HepG2 (cell line): Measurements from ENCODE around the gene PREX1. TPM values are rescaled to one million over a fixed set of nuclear protein-coding genes. Genes with fewer than 3 reads are reported as not detected.

Experiments
- ELF3 ChIP-seq: IDR thresholded peaks from 2 replicates; pipeline ENCODE4 v1.6.1; 2016; ENCODE audit warnings: missing genetic modification reagents, missing compliant biosample characterization
- FOXO1 ChIP-seq: sonication (generic); formaldehyde crosslinking; IDR thresholded peaks from 2 replicates; pipeline ENCODE4 v1.4.0; 2020; ENCODE audit warnings: missing genetic modification reagents
- MAFK ChIP-seq, 2 experiments: IDR thresholded peaks in 1 of 2; conservative IDR thresholded peaks in 1 of 2; 2 replicates each; pipeline ENCODE4 v1.6.1; 2011; ENCODE audit warnings: improper control_type of control experiment in 2 of 2, low read length in 2 of 2
- NR2F2 ChIP-seq: IDR thresholded peaks from 2 replicates; pipeline ENCODE4 v1.6.1; 2012; ENCODE audit warnings: low read depth, inconsistent platforms, borderline replicate concordance
- RAD21 ChIP-seq: fragments of 450-650 bp; formaldehyde crosslinking; IDR thresholded peaks from 2 replicates; pipeline ENCODE4 v1.5.0; 2020; ENCODE audit warnings: mild to moderate bottlenecking
- RFXAP ChIP-seq: sonication (generic); formaldehyde crosslinking; IDR thresholded peaks from 2 replicates; pipeline ENCODE4 v1.4.0; 2020; ENCODE audit warnings: missing genetic modification reagents, borderline replicate concordance
- SNRNP70 ChIP-seq: fragments of 200-400 bp; formaldehyde crosslinking; IDR thresholded peaks from 2 replicates; pipeline ENCODE4 v1.6.1; 2017; ENCODE audit warnings: mild to moderate bottlenecking, low read depth, low read length, moderate library complexity
- SYNCRIP ChIP-seq: fragments of 200-400 bp; formaldehyde crosslinking; IDR thresholded peaks from 2 replicates; pipeline ENCODE4 v1.6.1; 2018; ENCODE audit warnings: mild to moderate bottlenecking, low read depth, low read length; ENCODE audit not compliant: insufficient read depth
- ZBTB38 ChIP-seq: sonication (generic); formaldehyde crosslinking; IDR thresholded peaks from 2 replicates; pipeline ENCODE4 v1.5.1; 2020; ENCODE audit warnings: mild to moderate bottlenecking, missing genetic modification reagents
- ZFP90 ChIP-seq: sonication (generic); formaldehyde crosslinking; IDR thresholded peaks from 2 replicates; pipeline ENCODE4 v1.8.0; 2022; ENCODE audit warnings: missing genetic modification reagents, mild to moderate bottlenecking, inconsistent platforms, borderline replicate concordance
- ZFX ChIP-seq: sonication (generic); formaldehyde crosslinking; IDR thresholded peaks from 2 replicates; pipeline ENCODE4 v1.4.0; 2020; ENCODE audit warnings: mild to moderate bottlenecking, low read depth, missing genetic modification reagents, moderate library complexity
- ZNF24 ChIP-seq: fragments of 450-650 bp; IDR thresholded peaks from 2 replicates; pipeline ENCODE4 v1.6.1; 2017; ENCODE audit warnings: antibody characterized with exemption, mild to moderate bottlenecking
- ZNF264 ChIP-seq: sonication (generic); formaldehyde crosslinking; IDR thresholded peaks from 2 replicates; pipeline ENCODE4 v1.4.0; 2020; ENCODE audit warnings: missing genetic modification reagents
- ZNF703 ChIP-seq: sonication (generic); formaldehyde crosslinking; IDR thresholded peaks from 2 replicates; pipeline ENCODE4 v1.5.1; 2020; ENCODE audit warnings: missing genetic modification reagents, mild to moderate bottlenecking, moderate library complexity, borderline replicate concordance
- polyA plus RNA-seq, 8 experiments: library from polyadenylated mRNA; depleted of rRNA in 3 of 8; stranded (reverse) in 7 of 8; unstranded in 1 of 8; fragments of >200 nt; fragmentation: Illumina TruSeq in 4 of 8; extraction: Trizol in 4 of 8; gene quantifications; 2 replicates each; pipeline versions ENCODE4 v1.2.1 to v1.2.3, GENCODE V29; 2011 to 2016; ENCODE audit warnings: low read depth in 4 of 8, missing spikeins in 1 of 8, mixed read lengths in 1 of 8; ENCODE audit not compliant: insufficient read depth in 1 of 8
- total RNA-seq, 5 experiments: library from RNA; depleted of rRNA; stranded (reverse); fragments of >200 nt; fragmentation: Illumina TruSeq; extraction: Trizol; gene quantifications; 2 replicates each; pipeline ENCODE4 v1.2.3, GENCODE V29; 2016; ENCODE audit warnings: low read depth in 1 of 5
- TF ChIP-seq, protein P1 (sequence below): fragments of 450-650 bp; IDR thresholded peaks from 2 replicates; pipeline ENCODE4 v1.6.1; 2017
- TF ChIP-seq, protein P2 (sequence below): sonication (generic); formaldehyde crosslinking; IDR thresholded peaks from 2 replicates; pipeline ENCODE4 v1.8.1; 2023; ENCODE audit warnings: mild to moderate bottlenecking, inconsistent platforms, moderate library complexity, missing genetic modification reagents, borderline replicate concordance
- TF ChIP-seq, protein P3 (sequence below): sonication (generic); formaldehyde crosslinking; IDR thresholded peaks from 2 replicates; pipeline ENCODE4 v1.8.1; 2023; ENCODE audit warnings: mild to moderate bottlenecking, moderate library complexity, missing genetic modification reagents
- TF ChIP-seq, protein P4 (sequence below): sonication (generic); formaldehyde crosslinking; IDR thresholded peaks from 2 replicates; pipeline ENCODE4 v1.4.0; 2020; ENCODE audit warnings: mild to moderate bottlenecking, missing genetic modification reagents
- TF ChIP-seq, protein P5 (sequence below): IDR thresholded peaks from 2 replicates; pipeline ENCODE4 v1.6.1; 2012; ENCODE audit warnings: low read depth, low read length, improper control_type of control experiment
- TF ChIP-seq, protein P6 (sequence below): IDR thresholded peaks from 2 replicates; pipeline ENCODE4 v1.6.1; 2016; ENCODE audit warnings: mild to moderate bottlenecking

PREX1 gene
- total and polyA plus RNA-seq, 2 of the 13 experiments (the other 11 are each of a cell fraction or from before 2014, with no cell fraction given): 0.02 to 0.04 TPM

DNA sequence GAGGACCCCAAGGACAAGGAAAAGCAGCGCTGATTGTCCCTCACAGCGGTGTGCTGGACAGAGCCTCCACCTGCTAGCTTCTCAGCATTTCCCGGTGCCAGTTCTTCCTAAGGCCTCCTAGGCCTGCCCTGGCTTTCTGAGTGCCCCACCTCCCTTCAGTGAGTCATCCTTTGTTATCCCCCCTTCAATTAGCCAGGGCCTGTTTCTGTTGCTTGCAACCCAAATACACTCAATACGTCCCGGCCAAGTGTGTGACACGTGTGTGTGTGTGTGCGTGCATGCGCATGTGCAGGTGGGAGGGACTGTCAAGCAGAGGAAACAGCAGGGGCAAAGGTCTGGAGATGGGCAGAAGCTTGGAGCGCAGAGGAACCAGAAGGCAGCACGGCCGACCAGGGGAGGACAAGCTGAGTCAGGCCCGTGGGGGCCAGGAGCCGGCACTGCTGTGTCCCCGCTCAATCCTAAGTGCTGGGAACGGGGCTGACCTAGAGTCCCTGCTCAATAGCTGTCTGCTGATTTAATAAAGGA is 159.8 kb downstream of the PREX1 start (continued):
- TF ChIP-seq, protein P1, sequence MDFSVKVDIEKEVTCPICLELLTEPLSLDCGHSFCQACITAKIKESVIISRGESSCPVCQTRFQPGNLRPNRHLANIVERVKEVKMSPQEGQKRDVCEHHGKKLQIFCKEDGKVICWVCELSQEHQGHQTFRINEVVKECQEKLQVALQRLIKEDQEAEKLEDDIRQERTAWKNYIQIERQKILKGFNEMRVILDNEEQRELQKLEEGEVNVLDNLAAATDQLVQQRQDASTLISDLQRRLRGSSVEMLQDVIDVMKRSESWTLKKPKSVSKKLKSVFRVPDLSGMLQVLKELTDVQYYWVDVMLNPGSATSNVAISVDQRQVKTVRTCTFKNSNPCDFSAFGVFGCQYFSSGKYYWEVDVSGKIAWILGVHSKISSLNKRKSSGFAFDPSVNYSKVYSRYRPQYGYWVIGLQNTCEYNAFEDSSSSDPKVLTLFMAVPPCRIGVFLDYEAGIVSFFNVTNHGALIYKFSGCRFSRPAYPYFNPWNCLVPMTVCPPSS: no peak
- TF ChIP-seq SNRNP70 (no peak), SYNCRIP (no peak), ZNF264 (CRISPR knock-in tag) (peak; percentile 57; the same call in 1 of the 2 replicates), RFXAP (CRISPR knock-in tag) (peak; percentile 56; the same call in 1 of the 2 replicates), ZFX (peak; percentile 54), ZFP90 (CRISPR knock-in tag) (no peak), ZNF703 (CRISPR knock-in tag) (no peak), ZNF24 (no peak), FOXO1 (CRISPR knock-in tag) (no peak; the same call in 1 of the 2 replicates), ELF3 (CRISPR knock-in tag) (0 out of 2 replicates have a peak, but pooled peaks have one; percentile 12), MAFK (conservative IDR thresholded peaks at IDR 0.05 in 1 of 2, IDR thresholded peaks at IDR 0.05 in 1 of 2; ENCODE audit: low read length in 2 of 2) (no peak), ZBTB38 (CRISPR knock-in tag) (no peak), RAD21 (CRISPR knock-in tag) (no peak), NR2F2 (no peak)
- TF ChIP-seq, protein P2, sequence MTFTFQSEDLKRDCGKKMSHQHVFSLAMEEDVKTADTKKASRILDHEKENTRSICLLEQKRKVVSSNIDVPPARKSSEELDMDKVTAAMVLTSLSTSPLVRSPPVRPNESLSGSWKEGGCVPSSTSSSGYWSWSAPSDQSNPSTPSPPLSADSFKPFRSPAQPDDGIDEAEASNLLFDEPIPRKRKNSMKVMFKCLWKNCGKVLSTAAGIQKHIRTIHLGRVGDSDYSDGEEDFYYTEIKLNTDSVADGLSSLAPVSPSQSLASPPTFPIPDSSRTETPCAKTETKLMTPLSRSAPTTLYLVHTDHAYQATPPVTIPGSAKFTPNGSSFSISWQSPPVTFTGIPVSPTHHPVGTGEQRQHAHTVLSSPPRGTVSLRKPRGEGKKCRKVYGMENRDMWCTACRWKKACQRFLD: no peak
- TF ChIP-seq, protein P3, sequence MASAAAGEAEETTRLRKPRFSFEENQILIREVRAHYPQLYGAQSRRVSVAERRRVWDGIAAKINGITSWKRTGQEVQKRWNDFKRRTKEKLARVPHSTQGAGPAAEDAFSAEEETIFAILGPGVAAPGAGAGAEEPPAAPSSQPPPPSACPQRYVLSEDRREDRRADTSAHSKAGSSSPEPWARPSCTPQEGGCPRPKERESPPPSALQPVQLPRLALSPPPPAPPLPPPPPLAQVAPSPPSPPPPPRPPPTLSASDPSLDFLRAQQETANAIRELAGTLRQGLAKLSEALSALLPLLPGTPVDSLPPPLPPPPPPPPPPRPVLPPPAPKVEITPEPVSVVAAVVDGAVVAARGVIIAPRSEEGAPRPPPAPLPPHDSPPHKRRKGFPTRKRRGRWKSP (CRISPR knock-in tag): no peak
- TF ChIP-seq, protein P4, sequence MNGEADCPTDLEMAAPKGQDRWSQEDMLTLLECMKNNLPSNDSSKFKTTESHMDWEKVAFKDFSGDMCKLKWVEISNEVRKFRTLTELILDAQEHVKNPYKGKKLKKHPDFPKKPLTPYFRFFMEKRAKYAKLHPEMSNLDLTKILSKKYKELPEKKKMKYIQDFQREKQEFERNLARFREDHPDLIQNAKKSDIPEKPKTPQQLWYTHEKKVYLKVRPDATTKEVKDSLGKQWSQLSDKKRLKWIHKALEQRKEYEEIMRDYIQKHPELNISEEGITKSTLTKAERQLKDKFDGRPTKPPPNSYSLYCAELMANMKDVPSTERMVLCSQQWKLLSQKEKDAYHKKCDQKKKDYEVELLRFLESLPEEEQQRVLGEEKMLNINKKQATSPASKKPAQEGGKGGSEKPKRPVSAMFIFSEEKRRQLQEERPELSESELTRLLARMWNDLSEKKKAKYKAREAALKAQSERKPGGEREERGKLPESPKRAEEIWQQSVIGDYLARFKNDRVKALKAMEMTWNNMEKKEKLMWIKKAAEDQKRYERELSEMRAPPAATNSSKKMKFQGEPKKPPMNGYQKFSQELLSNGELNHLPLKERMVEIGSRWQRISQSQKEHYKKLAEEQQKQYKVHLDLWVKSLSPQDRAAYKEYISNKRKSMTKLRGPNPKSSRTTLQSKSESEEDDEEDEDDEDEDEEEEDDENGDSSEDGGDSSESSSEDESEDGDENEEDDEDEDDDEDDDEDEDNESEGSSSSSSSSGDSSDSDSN (CRISPR knock-in tag): 0 out of 2 replicates have a peak, but pooled peaks have one; percentile 25
- TF ChIP-seq, protein P5, sequence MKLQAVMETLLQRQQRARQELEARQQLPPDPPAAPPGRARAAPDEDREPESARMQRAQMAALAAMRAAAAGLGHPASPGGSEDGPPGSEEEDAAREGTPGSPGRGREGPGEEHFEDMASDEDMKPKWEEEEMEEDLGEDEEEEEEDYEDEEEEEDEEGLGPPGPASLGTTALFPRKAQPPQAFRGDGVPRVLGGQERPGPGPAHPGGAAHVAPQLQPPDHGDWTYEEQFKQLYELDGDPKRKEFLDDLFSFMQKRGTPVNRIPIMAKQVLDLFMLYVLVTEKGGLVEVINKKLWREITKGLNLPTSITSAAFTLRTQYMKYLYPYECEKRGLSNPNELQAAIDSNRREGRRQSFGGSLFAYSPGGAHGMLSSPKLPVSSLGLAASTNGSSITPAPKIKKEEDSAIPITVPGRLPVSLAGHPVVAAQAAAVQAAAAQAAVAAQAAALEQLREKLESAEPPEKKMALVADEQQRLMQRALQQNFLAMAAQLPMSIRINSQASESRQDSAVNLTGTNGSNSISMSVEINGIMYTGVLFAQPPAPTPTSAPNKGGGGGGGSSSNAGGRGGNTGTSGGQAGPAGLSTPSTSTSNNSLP: no peak
- TF ChIP-seq, protein P6, sequence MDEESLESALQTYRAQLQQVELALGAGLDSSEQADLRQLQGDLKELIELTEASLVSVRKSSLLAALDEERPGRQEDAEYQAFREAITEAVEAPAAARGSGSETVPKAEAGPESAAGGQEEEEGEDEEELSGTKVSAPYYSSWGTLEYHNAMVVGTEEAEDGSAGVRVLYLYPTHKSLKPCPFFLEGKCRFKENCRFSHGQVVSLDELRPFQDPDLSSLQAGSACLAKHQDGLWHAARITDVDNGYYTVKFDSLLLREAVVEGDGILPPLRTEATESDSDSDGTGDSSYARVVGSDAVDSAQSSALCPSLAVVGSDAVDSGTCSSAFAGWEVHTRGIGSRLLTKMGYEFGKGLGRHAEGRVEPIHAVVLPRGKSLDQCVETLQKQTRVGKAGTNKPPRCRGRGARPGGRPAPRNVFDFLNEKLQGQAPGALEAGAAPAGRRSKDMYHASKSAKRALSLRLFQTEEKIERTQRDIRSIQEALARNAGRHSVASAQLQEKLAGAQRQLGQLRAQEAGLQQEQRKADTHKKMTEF (CRISPR knock-in tag): no peak
